MCF 10A (cell line): Measurements from ENCODE around the gene FHL1. TPM values are rescaled to one million over a fixed set of nuclear protein-coding genes. Genes with fewer than 3 reads are reported as not detected.

Experiments used
- BruUV-seq: library from RNA; stranded (reverse); fragments of 400-500 nt; replicated peaks from 2 replicates; lab custom pipeline; 2021; lab: Mats Ljungman, UMichigan
- CTCF ChIA-PET: fragments of 300-600 bp; sonication (Branson Sonifier 250); formaldehyde crosslinking; extraction: SDS; loops from one replicate; lab custom pipeline; 2021; ENCODE audit warnings: antibody characterized with exemption, inconsistent platforms; lab: Yijun Ruan, JAX
- POLR2A ChIA-PET: fragments of 300-600, 350-650 bp; sonication (Branson Sonifier 250); formaldehyde crosslinking; extraction: SDS; loops from one replicate; lab custom pipeline; 2020; ENCODE audit warnings: antibody characterized with exemption, inconsistent platforms; lab: Yijun Ruan, JAX
- DNase-seq: peaks from one replicate; pipeline ENCODE4 v3.0.0-alpha.2; 2018; ENCODE audit not compliant: unreplicated experiment
- H3K27ac Mint-ChIP-seq: one replicate; pipeline ENCODE4 v1.8.0; 2022; ENCODE audit warnings: mild to moderate bottlenecking, low read depth, mixed read lengths; ENCODE audit not compliant: unreplicated experiment
- H3K27me3 Mint-ChIP-seq: one replicate; pipeline ENCODE4 v1.8.0; 2022; ENCODE audit warnings: mixed read lengths; ENCODE audit not compliant: insufficient read depth, unreplicated experiment
- H3K36me3 Mint-ChIP-seq: one replicate; pipeline ENCODE4 v1.8.0; 2022; ENCODE audit warnings: mild to moderate bottlenecking, moderate library complexity, mixed read lengths; ENCODE audit not compliant: insufficient read depth, unreplicated experiment
- H3K4me1 Mint-ChIP-seq: one replicate; pipeline ENCODE4 v1.8.0; 2022; ENCODE audit warnings: mixed read lengths; ENCODE audit not compliant: insufficient read depth, unreplicated experiment
- H3K4me3 Mint-ChIP-seq: one replicate; pipeline ENCODE4 v1.8.0; 2022; ENCODE audit warnings: mild to moderate bottlenecking, moderate library complexity, mixed read lengths; ENCODE audit not compliant: unreplicated experiment
- H3K9me3 Mint-ChIP-seq: one replicate; pipeline ENCODE4 v1.8.0; 2022; ENCODE audit warnings: mixed read lengths; ENCODE audit not compliant: unreplicated experiment
- intact Hi-C: fragments of 100-400 bp; cut with micrococcal nuclease; formaldehyde crosslinking; loops from 2 replicates; pipeline ENCODE4 v1.14.1; 2022
- total RNA-seq: library from RNA; stranded (reverse); gene quantifications from 2 replicates; pipeline ENCODE4 v1.2.3, GENCODE V29; 2022
- TF ChIP-seq, protein P1 (sequence below): fragments of 200-600 bp; IDR thresholded peaks from one replicate; pipeline ENCODE4 v1.8.0; 2022; ENCODE audit warnings: antibody characterized with exemption, mild to moderate bottlenecking; ENCODE audit not compliant: unreplicated experiment

The FHL1 gene
- total RNA-seq, 1 experiment from 2014 or later, result 16.6 TPM

DNA sequence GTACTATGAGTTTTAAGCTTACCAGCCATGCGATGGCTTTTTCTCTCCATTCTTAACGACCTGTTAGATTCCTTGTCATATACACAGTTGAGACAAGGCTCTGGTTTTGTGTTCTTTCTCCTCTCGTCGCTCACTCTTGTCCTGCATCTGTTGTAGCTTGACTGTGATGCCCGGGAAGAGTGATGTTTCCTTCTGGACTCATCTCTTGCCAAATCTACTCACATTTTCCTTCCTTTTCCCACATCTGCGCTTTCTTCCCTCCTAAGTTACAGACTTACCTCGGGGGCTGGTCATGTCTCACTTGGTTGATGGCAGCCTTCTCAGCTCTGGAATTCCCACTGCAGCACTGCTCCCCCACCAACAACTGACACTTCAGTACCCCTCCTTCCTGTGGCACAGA, 108.7 kb downstream of the FHL1 start:
- no TSS peak for BruUV-seq
- intact Hi-C loops, result no loop called here
- no peak for DNase-seq
- TF ChIP-seq, protein P1, sequence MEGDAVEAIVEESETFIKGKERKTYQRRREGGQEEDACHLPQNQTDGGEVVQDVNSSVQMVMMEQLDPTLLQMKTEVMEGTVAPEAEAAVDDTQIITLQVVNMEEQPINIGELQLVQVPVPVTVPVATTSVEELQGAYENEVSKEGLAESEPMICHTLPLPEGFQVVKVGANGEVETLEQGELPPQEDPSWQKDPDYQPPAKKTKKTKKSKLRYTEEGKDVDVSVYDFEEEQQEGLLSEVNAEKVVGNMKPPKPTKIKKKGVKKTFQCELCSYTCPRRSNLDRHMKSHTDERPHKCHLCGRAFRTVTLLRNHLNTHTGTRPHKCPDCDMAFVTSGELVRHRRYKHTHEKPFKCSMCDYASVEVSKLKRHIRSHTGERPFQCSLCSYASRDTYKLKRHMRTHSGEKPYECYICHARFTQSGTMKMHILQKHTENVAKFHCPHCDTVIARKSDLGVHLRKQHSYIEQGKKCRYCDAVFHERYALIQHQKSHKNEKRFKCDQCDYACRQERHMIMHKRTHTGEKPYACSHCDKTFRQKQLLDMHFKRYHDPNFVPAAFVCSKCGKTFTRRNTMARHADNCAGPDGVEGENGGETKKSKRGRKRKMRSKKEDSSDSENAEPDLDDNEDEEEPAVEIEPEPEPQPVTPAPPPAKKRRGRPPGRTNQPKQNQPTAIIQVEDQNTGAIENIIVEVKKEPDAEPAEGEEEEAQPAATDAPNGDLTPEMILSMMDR, result no peak
- Mint-ChIP-seq H3K4me1 (peaks cover 8% of the 10 kb centered on the region), H3K36me3 (no peaks in the 10 kb centered on the region), H3K27ac (no peak overlapping the region), H3K4me3 (no peak overlapping the region), H3K27me3 (peaks cover 43% of the 10 kb centered on the region), H3K9me3 (no peaks in the 10 kb centered on the region)
- CTCF ChIA-PET, result interaction anchor here (1.0 to 2.3 kb wide), 2 partner anchors 11 to 12 kb away, joined by 4 to 16 read pairs; no protein-coding TSS in a partner anchor
- POLR2A ChIA-PET, result interaction anchor here (0.6 to 0.8 kb wide), 2 partner anchors 10 to 607 kb away, joined by 3 to 4 read pairs; no protein-coding TSS in a partner anchor

DNA sequence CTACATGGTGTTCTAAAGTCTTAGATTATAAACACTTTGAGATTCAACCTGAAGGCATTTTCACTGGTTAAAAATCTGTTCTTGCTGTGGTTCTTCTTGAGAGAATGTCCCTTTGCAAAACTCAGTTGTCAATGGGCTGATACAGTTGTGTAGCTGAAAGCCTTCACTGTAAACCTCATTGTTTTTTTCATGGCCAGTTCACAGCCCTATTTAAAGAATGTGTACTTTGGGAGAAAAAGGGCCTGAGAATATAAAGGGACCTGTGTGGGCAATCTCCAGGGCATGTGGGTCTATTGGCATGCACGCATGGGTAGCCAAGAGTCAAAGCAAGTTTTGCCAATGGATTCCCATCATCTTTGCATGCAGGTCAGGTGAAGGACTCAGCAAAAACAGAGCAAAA, 111.6 kb downstream of the FHL1 start:
- Mint-ChIP-seq H3K4me1 (peaks cover 8% of the 10 kb centered on the region), H3K27ac (no peak overlapping the region), H3K4me3 (no peak overlapping the region), H3K27me3 (peaks cover 43% of the 10 kb centered on the region), H3K36me3 (no peaks in the 10 kb centered on the region), H3K9me3 (no peaks in the 10 kb centered on the region)
- BruUV-seq, result no TSS peak
- ChIA-PET CTCF (interaction anchor here (0.6 to 1.9 kb wide), 3 partner anchors 9 to 620 kb away, joined by 3 to 9 read pairs (median 7); no protein-coding TSS in a partner anchor), POLR2A (interaction anchor here (0.5 kb wide), 1 partner anchor 35 kb away, joined by 3 read pairs; no protein-coding TSS in a partner anchor)
- TF ChIP-seq, protein P1, result no peak
- intact Hi-C loops, result no loop called here
- no peak for DNase-seq

DNA sequence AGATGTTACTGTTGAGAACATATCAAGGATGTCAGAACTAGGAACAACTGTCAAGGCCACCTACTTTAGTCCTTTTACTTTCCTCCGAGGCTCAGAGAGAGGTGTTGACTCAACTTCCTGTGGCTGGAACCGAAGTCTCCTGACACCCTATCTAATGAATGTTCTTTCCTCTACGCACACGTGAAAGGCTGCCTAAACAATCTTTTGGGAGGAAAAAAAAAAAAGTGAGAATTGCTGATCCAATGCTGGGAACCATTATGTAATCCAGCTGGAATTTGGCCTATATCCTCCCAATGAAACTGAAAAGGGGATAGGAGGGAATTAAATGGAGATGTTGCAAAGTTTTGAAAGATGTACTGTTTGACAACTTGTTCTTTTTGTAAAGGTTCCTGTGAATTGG, 112.2 kb downstream of the FHL1 start:
- no peaks in the 10 kb centered on the region for H3K9me3 Mint-ChIP-seq
- no TSS peak for BruUV-seq
- peaks cover 43% of the 10 kb centered on the region for H3K27me3 Mint-ChIP-seq
- TF ChIP-seq, protein P1, result no peak
- ChIA-PET POLR2A (interaction anchor here (0.7 kb wide), 1 partner anchor 435 kb away, joined by 3 read pairs; no protein-coding TSS in a partner anchor), CTCF (interaction anchor here (1.9 kb wide), 2 partner anchors 9 to 231 kb away, joined by 7 to 8 read pairs; no protein-coding TSS in a partner anchor)
- peak; percentile 51 for DNase-seq
- peaks cover 8% of the 10 kb centered on the region for H3K4me1 Mint-ChIP-seq
- H3K27ac Mint-ChIP-seq, result no peak overlapping the region
- intact Hi-C loops, result no loop called here
- no peaks in the 10 kb centered on the region for H3K36me3 Mint-ChIP-seq
- H3K4me3 Mint-ChIP-seq, result no peak overlapping the region

DNA sequence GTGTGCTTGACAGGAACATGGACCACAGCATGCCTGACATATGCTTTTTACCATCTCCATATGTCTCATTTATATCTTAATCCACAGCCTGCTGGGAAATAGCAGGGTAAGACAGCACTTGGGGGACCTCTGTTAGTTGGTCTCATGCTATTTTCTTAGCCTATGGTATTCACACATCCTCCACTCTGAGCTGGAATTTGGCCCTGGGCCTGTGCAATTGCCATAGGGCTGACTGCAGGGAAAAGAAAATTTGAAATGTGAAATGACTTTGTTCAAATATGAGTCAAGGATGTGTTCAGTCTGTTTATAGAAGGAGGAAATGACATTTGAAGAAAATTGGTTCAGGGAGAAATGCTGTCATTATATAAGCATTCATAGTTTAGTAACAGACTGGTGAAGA, 113.4 kb downstream of the FHL1 start:
- DNase-seq, result no peak
- intact Hi-C loops, result loop anchor here (10.0 kb wide), 1 partner anchor 434 kb away; no protein-coding TSS in a partner anchor
- ChIA-PET CTCF (interaction anchor here (0.6 to 1.9 kb wide), 2 partner anchors 8 to 77 kb away, joined by 6 to 8 read pairs; no protein-coding TSS in a partner anchor), POLR2A (no interaction called here)
- Mint-ChIP-seq H3K4me1 (peaks cover 8% of the 10 kb centered on the region), H3K36me3 (no peaks in the 10 kb centered on the region), H3K9me3 (no peaks in the 10 kb centered on the region), H3K4me3 (no peak overlapping the region), H3K27me3 (peaks cover 38% of the 10 kb centered on the region), H3K27ac (no peak overlapping the region)
- TF ChIP-seq, protein P1, result no peak
- no TSS peak for BruUV-seq

Other genes with a start within 250 kb of the FHL1 start
- 24.1 and 27.7 TPM in 2 replicates for gene MMGT1, start 173.5 kb upstream of the FHL1 start, total RNA-seq
- gene SLC9A6, start 162.1 kb upstream of the FHL1 start, total RNA-seq, result 8.1 and 10.7 TPM in 2 replicates
- gene MAP7D3, start 103.9 kb downstream of the FHL1 start, total RNA-seq, result 18.0 and 21.1 TPM in 2 replicates
- not detected in 2 replicates for gene ADGRG4, start 153.4 kb downstream of the FHL1 start, total RNA-seq